HG03159 (cell line): Measurements from ENCODE around the gene MEMO1.

ENCODE experiments used
- ATAC-seq: cut with Tn5 transposase; IDR thresholded peaks from one replicate; pipeline ENCODE4 v1.9.1; 2021; ENCODE audit warnings: mild to moderate bottlenecking, moderate library complexity; ENCODE audit not compliant: unreplicated experiment

MEMO1 gene

GRCh38 chr2:31832363-31832762, 178.4 kb downstream of the MEMO1 start:
- no peak for ATAC-seq

- ATAC-seq, result no peak
Observed at GRCh38 chr2:31831585-31831984, 179.2 kb downstream of the MEMO1 start.

- ATAC-seq, result no peak
Observed at GRCh38 chr2:31828891-31829290, 181.9 kb downstream of the MEMO1 start.

- ATAC-seq, result no peak
Observed at GRCh38 chr2:31823558-31823957, 187.2 kb downstream of the MEMO1 start.

GRCh38 chr2:31822587-31822986, 188.2 kb downstream of the MEMO1 start:
- ATAC-seq, result no peak
